ENCODE measurements around the gene ARHGAP44.

- no peak for TF ChIP-seq EGR1 (IDR thresholded peaks at IDR 0.05; ENCODE audit: borderline replicate concordance, low read depth, low read length)
- TF ChIP-seq SP1 (IDR thresholded peaks at IDR 0.05; ENCODE audit: low read depth, low read length), result no peak
- no peak for TF ChIP-seq ATF3 (IDR thresholded peaks at IDR 0.05; ENCODE audit: insufficient read depth, low read depth, low read length)
- TF ChIP-seq CTCF (IDR thresholded peaks at IDR 0.05; ENCODE audit: control extremely low read depth in 1 of 3, insufficient read depth in 1 of 3, low read depth in 1 of 3, low read length in 3 of 3), result no peak
- no peak for TF ChIP-seq HDAC6 (IDR thresholded peaks at IDR 0.05; ENCODE audit: low read depth, low read length)
- TF ChIP-seq JUN (IDR thresholded peaks at IDR 0.05; ENCODE audit: low read depth, low read length), result no peak
Observed at GRCh38 chr17:12924614-12925013, 135.3 kb downstream of the ARHGAP44 start.

Data from H1 (cell line).